ENCODE measurements around the gene ADTRP. TPM values are rescaled to one million over a fixed set of nuclear protein-coding genes. Genes with fewer than 3 reads are reported as not detected.

ADTRP gene
- total and polyA plus RNA-seq, 10 of the 15 experiments (the other 5 are each of a cell fraction or from before 2014, with no cell fraction given): 0.10 to 2.6 (median 2.1) TPM

DNA sequence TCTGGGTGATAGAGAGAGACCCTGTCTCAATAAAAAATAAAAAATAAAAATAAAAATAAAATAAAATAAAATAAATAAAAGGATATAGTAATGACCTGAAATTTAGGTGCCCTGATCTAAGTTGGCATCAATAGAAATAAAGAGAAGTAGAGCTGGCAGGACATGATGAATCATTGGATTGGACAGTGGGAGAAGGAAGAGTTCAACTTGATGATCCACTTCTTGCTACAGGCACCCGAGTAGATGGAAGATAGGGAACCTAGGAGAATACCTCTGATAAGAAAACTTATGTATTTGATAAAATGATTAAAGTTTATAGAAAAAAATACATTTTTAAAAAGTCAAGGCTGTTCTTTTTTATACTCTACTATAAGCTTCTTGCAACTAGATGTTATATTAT, 79.0 kb downstream of the ADTRP start:
- POLR2A ChIA-PET: no interaction called here

DNA sequence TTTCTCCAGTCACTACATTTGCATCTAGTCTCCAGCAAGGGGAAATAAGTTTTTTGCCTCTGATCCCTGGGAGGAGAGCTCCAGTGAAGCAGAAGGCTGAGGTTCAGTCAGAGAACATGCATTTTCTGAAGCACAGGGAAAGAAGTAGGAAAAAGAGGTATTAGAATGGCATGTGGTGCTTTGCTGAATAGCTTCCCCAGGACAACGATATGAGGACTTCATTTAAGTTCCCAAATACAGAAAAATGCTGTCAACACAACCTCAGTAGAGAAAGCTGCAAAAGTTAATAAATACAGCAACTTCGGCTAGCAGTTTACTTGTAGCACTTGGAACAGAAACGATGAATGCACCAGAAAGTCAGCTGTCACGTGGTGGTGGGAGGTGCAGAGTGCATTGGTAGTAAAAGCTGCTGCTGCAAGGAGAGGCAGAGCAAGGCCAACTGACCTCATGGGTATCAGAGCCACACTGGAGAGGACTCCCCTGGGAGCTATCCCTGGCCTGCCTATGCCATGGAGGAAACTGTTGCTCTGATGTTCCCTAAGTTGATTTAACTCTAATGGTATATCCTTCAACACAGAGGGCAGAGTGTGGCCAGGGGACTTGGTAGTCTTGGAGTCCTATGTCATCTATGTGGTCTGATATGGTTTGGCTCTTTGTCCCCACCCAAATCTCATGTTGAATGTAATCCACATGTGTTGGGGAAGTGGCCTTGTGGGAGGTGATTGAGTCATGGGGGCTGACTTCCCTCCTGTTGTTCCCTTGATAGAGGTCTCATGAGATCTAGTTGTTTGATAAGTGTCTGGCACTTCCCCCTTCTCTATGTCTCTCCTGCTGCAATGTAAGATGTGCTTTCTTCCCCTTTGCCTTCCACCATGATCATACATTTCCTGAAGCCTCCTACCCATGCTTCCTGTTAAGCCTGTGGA, 85.9 kb downstream of the ADTRP start:
- BruUV-seq (replicated peaks): no TSS peak
- Histone ChIP-seq H3K27ac (ENCODE audit: control insufficient read depth, insufficient read depth) (no peak overlapping the region), H4K20me1 (ENCODE audit: control insufficient read depth, insufficient read depth) (no peaks in the 10 kb centered on the region), H2AFZ (ENCODE audit: control insufficient read depth, low read depth, low read length) (no peak overlapping the region), H3K79me2 (ENCODE audit: control insufficient read depth, insufficient read depth, low read length) (no peaks in the 10 kb centered on the region), H3K36me3 (ENCODE audit: control insufficient read depth in 2 of 2, insufficient read depth in 2 of 2, low read length in 1 of 2) (no peaks in the 10 kb centered on the region), H3K4me2 (ENCODE audit: control insufficient read depth, insufficient read depth) (no peak overlapping the region), H3K4me3 (no peak overlapping the region), H3K4me1 (ENCODE audit: control insufficient read depth, insufficient read depth, low read length) (no peaks in the 10 kb centered on the region), H3K9me3 (replicated peaks; ENCODE audit: control insufficient read depth, insufficient read depth, low read length) (peaks cover 1% of the 10 kb centered on the region; the same call in 2 of the 3 replicates), H3K27me3 (replicated peaks in 1 of 2; ENCODE audit: control insufficient read depth in 2 of 2, insufficient read depth in 2 of 2, low read length in 1 of 2) (no peaks in the 10 kb centered on the region), H3K9ac (ENCODE audit: control insufficient read depth, insufficient read depth, low read length) (no peak overlapping the region)
- DNase-seq (ENCODE audit: low read depth, low spot score): no peak
- CTCF ChIA-PET: interaction anchor here (1.0 kb wide), 1 partner anchor 41 kb away, joined by 3 read pairs; no protein-coding TSS in a partner anchor
- intact Hi-C loops (cut with micrococcal nuclease; ENCODE audit: unreplicated experiment): no loop called here
- TF ChIP-seq, protein P1, sequence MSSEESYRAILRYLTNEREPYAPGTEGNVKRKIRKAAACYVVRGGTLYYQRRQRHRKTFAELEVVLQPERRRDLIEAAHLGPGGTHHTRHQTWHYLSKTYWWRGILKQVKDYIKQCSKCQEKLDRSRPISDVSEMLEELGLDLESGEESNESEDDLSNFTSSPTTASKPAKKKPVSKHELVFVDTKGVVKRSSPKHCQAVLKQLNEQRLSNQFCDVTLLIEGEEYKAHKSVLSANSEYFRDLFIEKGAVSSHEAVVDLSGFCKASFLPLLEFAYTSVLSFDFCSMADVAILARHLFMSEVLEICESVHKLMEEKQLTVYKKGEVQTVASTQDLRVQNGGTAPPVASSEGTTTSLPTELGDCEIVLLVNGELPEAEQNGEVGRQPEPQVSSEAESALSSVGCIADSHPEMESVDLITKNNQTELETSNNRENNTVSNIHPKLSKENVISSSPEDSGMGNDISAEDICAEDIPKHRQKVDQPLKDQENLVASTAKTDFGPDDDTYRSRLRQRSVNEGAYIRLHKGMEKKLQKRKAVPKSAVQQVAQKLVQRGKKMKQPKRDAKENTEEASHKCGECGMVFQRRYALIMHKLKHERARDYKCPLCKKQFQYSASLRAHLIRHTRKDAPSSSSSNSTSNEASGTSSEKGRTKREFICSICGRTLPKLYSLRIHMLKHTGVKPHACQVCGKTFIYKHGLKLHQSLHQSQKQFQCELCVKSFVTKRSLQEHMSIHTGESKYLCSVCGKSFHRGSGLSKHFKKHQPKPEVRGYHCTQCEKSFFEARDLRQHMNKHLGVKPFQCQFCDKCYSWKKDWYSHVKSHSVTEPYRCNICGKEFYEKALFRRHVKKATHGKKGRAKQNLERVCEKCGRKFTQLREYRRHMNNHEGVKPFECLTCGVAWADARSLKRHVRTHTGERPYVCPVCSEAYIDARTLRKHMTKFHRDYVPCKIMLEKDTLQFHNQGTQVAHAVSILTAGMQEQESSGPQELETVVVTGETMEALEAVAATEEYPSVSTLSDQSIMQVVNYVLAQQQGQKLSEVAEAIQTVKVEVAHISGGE (CRISPR knock-in tag; IDR thresholded peaks at IDR 0.05): peak; percentile 47; the same call in 1 of the 2 replicates
- no peak for TF ChIP-seq SMC3 (IDR thresholded peaks at IDR 0.05; ENCODE audit: borderline replicate concordance, low read length)
- ATAC-seq: no peak
- FAIRE-seq: no peak
- SMC1A ChIA-PET (ENCODE audit: uncharacterized antibody, unreplicated experiment): interaction anchor here (0.7 to 1.4 kb wide), 5 partner anchors 8 to 597 kb away, joined by 3 to 5 read pairs (median 3); partner anchors contain the start of gene EDN1
- RAD21 ChIA-PET (ENCODE audit: unreplicated experiment): interaction anchor here (1.3 to 1.6 kb wide), 2 partner anchors 19 to 597 kb away, joined by 4 read pairs; partner anchors contain the start of gene EDN1
- 42% methylated on average over 4 of the region's 4 CpGs for WGBS (ENCODE audit: insufficient coverage, insufficient replicate concordance, low lambda C conversion rate, missing lambda C conversion rate)
- POLR2A ChIA-PET: no interaction called here
- in situ Hi-C loops (cut with MboI): no loop called here

More for the DNA sequence above, 79.0 kb downstream of the ADTRP start:
- ATAC-seq: no peak
- Histone ChIP-seq H3K27me3 (replicated peaks in 1 of 2; ENCODE audit: control insufficient read depth in 2 of 2, insufficient read depth in 2 of 2, low read length in 1 of 2) (no peaks in the 10 kb centered on the region), H2AFZ (ENCODE audit: control insufficient read depth, low read depth, low read length) (no peak overlapping the region), H3K27ac (ENCODE audit: control insufficient read depth, insufficient read depth) (no peak overlapping the region), H3K9ac (ENCODE audit: control insufficient read depth, insufficient read depth, low read length) (no peak overlapping the region), H3K4me2 (ENCODE audit: control insufficient read depth, insufficient read depth) (no peak overlapping the region), H3K4me3 (no peak overlapping the region), H3K4me1 (ENCODE audit: control insufficient read depth, insufficient read depth, low read length) (no peaks in the 10 kb centered on the region), H4K20me1 (ENCODE audit: control insufficient read depth, insufficient read depth) (no peaks in the 10 kb centered on the region), H3K36me3 (ENCODE audit: control insufficient read depth in 2 of 2, insufficient read depth in 2 of 2, low read length in 1 of 2) (no peaks in the 10 kb centered on the region), H3K9me3 (replicated peaks; ENCODE audit: control insufficient read depth, insufficient read depth, low read length) (peaks cover 1% of the 10 kb centered on the region; the same call in 2 of the 3 replicates), H3K79me2 (ENCODE audit: control insufficient read depth, insufficient read depth, low read length) (no peaks in the 10 kb centered on the region)
- no peak for TF ChIP-seq MEF2B (IDR thresholded peaks at IDR 0.05; ENCODE audit: partially characterized antibody, poor library complexity, severe bottlenecking)
- BruUV-seq (replicated peaks): no TSS peak
- ChIA-PET RAD21 (ENCODE audit: unreplicated experiment) (interaction anchor here (0.7 to 3.2 kb wide), 19 partner anchors 11 to 906 kb away, joined by 3 to 21 read pairs (median 4); partner anchors contain the start of gene EDN1), CTCF (interaction anchor here (0.6 to 2.1 kb wide), 26 partner anchors 9 to 904 kb away, joined by 3 to 12 read pairs (median 3); partner anchors contain the start of gene EDN1), SMC1A (ENCODE audit: uncharacterized antibody, unreplicated experiment) (interaction anchor here (0.7 to 7.1 kb wide), 21 partner anchors 12 to 905 kb away, joined by 3 to 56 read pairs (median 3); no protein-coding TSS in a partner anchor)
- intact Hi-C loops (cut with micrococcal nuclease; ENCODE audit: unreplicated experiment): no loop called here
- DNase-seq (ENCODE audit: low read depth, low spot score): no peak
- in situ Hi-C loops (cut with MboI): no loop called here
- no peak for FAIRE-seq
- WGBS (ENCODE audit: insufficient coverage, insufficient replicate concordance, low lambda C conversion rate, missing lambda C conversion rate): 5% methylated on average over 1 of the region's 1 CpG
